Measurements from ENCODE around the gene GYS2.
A peak's percentile ranks its signal among the peaks of the same experiment; 100 is the strongest.
"Not testable (repeated sequence)": the region's sequence is repeated elsewhere in the genome, so short reads cannot be mapped to it uniquely, and the experiment has no call there.

Gene GYS2

DNA sequence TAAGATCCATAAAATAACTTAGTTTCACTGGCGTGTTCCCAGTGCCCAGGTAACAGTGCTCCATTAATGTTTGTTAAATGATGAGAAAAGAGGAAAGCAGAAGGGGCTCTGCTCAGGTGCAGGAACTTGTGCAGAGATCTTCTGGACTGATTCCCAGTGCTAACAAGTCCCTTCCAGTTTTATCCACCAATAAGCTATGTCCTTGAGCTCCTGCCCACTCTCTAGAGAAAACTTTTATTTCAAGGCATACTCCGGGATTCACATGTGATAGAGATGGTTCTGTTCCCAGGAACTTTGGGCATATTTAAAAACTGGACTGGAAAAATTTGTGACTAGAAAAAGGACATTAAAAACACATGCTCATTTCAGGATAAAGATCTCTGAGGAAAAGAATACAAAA lies 1.9 kb downstream of the GYS2 start:
- no peak for DNase-seq (ENCODE audit: low spot score)

DNA sequence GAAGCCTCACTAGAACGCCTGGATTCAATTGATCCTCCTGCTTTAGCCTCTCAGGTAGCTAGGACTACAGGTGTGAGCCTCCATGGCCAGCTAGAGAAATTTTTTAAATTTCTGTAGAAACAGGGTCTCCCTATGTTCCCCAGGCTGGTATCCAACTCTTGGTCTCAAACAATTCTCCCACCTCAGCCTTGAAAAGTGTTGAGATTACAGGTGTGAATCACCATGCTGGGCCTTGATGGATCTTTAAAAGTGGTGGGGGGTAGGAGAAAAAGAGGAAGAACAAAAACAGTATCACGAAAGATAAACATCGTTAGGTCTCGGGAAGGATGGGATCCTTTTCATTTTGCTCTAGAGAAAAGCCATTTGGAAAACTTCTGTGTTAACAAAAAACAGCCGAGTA lies 4.5 kb downstream of the GYS2 start:
- DNase-seq (ENCODE audit: low spot score): no peak

DNA sequence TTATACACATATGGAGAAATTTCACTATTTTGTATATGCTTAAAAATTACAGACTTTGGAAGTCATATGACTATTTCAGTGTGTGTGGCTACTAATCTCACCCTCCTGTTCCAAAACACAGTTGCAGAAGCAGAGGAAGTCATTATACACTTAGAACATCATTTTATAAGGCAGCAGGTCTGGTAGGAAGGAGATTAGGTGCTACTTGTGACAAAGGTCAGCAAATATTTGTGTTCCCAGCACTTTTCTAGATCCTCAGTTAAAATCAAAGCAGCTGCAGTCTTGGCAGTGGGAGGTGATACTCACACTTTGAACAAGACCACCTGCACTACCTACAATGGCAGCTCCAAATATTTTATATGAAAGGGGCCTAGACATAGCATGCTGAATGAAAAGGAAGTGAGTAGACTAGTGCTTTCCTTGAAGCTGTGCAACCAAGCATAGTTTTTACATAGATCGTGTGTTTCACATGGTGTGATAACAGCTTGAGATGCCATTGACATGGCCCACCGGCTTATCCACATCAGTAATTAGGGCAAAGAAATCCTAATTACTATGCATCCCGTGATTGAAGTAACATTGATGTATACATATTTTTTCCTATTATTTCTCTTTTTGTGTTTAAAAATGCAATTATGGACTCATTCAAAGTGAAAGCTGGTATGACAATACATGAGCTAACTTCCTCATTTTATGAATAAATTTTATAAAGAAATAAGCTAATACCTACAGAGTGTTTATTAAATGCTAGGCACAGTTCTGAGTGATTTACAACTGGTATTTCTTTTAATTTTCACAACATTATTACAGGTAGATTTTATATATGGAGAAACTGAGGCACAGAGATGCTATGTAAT lies 5.3 kb downstream of the GYS2 start:
- no peak for DNase-seq (ENCODE audit: low spot score)

DNA sequence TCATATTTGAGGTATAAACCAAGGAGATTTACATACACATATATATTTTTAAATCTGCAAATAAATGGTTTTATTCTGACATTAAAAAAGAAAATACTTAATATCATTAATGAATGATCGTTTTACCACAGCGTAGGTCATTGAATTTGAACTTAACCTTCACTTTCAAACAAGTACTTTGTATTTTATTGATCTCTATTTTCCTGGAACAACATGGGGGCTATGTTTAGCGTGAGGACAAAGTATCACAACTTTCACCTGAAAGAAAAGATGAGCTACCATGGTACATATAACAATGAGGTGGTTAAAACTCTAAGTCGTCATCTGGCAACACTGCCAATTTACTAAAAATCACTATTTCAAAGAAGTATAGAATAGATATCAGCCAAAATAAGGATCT lies 6.0 kb downstream of the GYS2 start:
- no peak for DNase-seq (ENCODE audit: low spot score)

DNA sequence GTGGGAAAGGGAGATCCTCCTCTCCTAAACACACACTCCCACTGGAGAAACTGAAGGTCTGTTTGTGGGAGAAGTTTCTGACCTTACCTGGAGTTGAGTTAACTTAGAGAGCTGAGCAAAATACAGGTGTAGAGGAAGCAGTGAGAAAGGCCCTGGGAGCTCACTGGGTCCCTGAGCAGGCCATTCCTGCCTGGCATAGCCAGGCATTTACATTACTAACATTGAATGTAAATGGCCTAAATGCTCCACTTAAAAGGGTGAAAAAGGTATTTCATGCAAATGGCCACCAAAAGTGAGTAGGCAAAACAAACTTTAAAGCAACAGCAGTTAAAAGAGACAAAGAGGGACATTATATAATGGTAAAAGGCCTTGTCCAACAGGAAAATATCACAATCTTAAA lies 9.3 kb downstream of the GYS2 start:
- not testable (repeated sequence) for DNase-seq (ENCODE audit: low spot score)

DNA sequence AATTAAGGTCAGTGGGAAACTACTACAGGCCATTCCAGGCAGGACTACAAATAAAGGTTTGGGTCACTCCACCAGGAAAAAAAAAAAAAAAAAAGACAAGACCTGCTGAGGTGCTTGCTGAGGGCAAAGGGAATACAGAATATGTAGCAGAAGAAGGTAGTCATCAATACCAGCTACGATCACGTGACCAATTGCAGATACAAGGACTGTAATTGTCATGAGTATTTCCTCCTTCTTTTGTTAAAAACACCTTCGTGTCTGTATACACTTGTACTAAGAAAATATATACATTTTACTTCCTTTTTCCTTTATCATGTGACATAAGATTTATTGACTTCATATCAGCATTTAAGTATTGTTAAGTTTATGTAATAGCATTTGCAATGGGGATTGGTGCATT lies 19.2 kb downstream of the GYS2 start:
- no peak for DNase-seq (ENCODE audit: low spot score)

DNA sequence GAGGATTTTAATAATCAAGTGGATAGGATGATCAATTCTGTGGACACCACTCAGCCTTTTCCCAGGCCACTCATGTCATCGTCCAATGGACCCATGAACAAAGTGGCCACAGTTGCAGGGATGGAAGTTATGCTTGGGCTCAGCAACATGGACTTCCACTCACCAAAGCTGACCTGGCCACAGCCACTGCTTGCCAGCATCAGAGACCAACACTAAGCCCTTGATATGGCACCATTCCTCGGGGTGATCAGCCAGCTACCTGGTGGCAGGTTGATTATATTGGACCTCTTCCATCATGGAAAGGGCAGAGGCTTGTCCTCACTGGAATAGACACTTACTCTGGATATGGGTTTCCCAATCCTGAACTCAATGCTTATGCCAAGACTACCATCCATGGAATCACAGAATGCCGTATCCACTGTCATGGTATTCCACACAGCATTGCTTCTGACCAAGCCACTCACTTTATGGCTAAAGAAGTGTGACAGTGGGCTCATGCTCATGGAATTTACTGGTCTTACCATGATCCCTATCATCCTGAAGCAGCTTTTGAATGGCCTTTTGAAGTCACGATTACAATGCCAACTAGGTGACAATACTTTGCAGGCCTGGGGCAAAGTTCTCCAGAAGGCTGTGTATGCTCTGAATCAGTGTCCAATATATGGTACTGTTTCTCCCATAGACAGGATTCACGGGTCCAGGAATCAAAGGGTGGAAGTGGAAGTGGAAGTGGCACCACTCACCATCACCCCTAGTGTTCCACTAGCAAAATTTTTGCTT lies 20.1 kb downstream of the GYS2 start:
- not testable (repeated sequence) for DNase-seq (ENCODE audit: low spot score)

DNA sequence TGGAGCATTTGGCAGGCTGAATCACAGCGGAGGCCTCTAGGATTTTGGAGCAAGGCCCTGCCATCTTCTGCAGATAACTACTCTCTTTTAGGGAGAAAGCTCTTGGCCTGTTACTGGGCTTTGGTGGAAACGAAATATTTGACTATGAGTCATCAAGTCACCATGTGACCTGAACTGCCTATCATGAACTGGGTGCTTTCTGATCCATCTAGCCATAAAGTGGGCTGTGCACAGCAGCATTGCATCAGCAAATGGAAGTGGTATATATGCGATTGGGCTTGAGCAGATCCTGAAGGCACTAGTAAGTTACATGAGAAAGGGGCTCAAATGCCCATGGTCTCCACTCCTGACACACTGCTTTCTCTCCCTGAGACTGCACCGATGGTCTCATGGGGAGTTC lies 21.1 kb downstream of the GYS2 start:
- DNase-seq (ENCODE audit: low spot score): no peak

DNA sequence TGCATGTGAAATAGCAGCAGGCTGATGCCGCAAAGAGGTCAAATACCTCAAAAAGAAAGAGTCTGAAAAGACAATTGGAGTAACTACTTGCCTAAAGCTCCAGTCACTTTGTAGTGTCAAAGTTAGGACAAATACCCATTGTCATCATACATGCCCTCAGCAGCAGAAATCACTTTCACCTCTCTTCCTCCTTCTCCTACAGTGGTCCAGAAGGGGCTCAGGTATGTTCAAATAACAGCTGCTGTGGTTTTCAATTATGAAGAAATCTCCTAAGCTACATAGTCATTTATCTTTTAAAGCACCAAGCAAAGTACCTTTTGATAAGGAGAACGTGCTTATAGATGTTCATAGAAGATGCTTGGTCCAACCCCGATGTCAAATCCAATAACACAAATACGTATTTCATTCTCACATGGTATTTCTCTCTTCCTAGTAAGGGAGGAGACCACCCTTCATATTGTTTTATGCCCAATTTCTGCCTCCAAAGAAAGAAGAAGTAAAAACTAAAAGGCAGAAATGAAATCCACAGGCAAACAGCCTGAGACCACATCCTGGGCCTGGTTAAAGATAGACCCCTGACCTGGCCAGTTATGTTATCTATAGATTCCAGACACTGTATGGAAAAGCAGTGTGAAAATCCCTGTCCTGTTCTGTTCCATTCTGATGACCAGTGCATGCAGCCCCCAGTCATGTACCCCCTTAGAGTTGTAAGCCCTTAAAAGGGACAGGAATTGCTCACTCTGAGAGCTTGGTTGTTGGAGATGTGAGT lies 23.7 kb downstream of the GYS2 start:
- no peak for DNase-seq (ENCODE audit: low spot score)

DNA sequence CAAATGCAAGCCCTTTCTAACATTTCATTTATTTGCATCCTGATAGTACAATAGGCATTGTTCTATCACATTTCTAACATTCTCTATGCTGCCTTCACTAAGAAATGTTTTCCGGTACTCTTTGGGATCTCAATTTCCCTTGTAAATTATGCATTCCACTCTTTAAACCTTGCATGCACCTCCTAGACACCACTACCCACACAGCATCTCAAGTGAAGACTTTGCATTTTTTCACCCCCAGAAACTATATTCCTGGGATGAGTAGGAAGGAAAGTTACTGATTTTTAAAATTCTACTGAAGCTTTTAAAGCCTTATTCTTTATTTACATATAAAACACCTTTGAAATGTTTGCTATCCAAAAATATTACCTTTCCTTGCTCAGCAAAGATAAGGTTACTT lies 27.1 kb downstream of the GYS2 start:
- no peak for DNase-seq (ENCODE audit: low spot score)

DNA sequence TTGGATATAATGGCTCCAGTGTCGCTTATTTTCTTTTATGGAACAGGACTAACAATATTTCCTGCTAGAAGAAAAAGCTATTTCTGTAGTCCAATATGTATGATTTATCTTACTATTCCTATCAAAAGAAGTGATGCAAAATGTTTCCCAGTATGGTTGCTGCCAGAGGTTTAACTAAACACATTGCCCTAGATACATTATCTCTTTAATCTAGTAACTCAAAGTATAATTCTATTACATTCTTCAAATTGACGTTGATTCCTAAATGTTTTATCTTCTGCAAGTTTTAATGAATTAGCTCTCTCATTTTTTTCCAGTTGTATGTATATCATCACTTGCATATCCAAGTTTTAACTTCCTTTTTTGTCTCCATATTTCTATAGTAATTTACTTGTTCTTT lies 28.2 kb downstream of the GYS2 start:
- DNase-seq (ENCODE audit: low spot score): peak; percentile 88

DNA sequence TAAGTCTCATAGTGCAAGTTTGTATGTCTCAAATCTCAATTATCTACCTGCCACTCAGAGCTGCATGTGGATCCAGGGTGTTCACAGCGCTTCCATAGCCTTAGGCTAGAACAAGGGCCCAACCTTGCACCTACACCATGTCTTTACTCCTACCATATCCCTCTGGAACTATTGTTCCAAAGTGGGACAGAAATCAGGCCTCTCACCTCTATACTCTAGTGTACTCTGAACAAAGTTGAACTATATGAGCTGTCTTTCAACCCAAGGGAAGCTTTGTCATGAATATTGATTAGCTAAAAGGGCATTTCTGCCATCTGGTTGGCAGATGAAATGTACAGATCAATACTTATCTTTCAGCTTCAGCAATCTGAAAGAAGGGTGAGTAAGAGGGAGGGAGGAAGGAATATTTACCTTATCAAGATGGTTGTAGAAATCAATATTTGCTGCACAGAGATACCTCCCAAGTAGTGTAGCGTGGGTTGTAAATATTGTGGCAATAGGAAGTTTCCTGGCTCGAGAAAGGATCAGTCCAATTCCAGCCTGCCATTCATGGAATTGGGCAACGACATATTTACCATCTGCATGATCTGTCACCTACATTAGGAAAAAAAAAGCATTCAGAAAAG lies 30.8 kb downstream of the GYS2 start:
- DNase-seq (ENCODE audit: low spot score): no peak

DNA sequence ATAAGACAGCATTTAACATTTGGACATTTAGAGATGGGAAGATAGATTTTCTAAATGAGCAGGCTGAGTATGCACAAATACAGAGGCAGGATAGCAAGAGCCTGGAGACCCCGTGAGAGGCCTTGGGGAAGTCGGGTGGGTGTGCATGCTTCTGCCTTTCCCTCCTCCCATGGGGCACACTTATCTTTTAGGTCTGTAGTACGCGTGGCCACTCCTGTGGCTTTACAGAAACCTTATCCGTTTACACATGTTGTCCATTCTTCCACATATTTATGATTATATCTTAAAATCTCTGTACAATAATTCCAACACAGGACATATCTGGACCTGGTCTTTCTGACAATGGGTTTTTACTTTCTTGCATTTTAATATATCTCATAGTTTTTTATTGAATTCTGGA lies 33.6 kb downstream of the GYS2 start:
- DNase-seq (ENCODE audit: low spot score): no peak

DNA sequence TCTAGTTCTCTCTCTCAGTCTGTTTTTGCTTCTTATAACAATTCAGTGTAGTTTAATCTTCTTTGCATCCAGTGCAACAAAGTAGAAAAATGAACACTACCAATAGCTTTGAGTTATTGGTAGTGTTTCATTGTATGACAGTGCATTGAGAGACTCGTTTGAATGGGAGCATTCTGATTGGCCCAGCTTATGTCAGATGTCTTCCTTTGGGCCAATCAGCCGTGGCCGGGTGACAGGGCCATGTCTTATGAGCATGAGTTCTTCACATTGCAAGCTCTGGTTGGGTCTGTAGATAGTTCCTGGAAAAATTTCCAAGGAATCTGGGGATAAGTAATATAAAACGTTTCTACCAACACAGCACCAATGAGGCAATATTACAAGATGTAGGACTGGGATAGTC lies 36.5 kb downstream of the GYS2 start:
- DNase-seq (ENCODE audit: low spot score): no peak

DNA sequence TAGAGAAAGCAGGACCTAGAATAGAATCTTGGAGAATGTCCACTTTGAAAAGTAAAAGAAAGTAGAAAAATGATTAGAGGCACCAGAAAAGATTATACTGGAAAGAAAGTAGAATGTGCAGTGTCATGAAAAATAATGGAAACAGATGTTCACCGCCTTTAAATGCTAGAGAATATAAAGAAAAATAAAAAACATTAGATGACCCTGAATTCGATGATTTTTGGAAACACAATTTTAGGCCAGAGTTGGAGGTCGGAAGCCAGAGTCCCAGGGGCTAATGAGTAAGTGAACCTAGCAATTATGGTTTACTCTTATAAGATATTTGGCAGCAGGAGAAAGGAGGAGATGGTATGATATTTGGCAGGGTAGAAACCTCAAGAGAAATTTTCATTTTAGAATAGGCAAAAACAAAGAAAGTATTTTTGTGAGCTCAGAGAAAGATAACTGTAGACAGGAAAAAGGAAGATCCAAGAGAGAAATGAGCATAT lies 37.7 kb downstream of the GYS2 start:
- no peak for DNase-seq (ENCODE audit: low spot score)

DNA sequence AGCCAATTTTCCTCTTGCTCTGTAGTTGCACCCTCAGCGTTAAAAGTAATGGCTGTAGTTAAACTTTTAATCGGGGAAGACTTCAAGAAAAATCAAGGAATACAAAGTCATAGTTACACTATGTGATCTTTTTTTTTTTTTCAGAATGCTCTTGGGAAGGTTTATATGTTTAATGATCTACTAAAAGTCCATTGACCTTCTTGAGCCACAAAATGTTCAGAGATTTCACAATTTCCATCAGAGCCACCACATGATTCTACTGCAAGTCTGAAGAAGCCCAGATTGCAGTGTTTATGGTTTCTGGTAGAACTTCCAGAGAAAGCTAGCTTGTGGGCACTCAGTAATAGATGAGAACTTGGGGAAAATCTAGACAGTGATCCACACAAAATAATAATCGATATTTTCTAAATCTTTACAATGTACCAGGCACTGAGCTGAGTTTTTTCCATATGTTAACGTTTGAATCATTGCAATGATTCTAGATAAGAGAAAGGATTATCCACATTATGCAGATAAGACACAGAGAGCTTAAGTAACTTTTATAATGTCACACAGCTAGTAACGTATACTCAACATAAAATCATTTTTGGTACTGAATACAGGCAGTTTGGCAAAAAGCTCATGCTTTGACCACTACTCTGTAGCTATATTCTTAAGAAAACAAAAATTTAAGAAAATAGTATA lies 38.3 kb downstream of the GYS2 start:
- DNase-seq (ENCODE audit: low spot score): no peak

DNA sequence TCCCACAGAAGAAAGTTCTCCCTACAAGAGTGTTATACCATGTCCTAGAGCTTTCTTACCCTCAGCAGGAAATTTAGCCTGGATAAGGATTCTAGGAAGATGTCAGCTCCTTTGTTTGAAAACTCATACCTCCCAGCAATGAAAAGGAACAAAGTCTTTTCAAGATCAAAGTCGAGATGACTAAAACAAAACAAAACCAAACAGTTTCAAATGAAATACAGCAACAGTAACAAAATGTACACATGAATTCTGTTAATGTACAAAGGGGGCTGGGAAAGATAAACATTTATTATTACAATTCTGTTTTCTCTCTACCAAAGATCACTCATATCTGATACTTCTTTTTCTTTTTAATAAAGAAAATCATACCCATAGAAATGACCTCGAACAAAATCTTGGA lies 41.8 kb downstream of the GYS2 start:
- DNase-seq (ENCODE audit: low spot score): no peak

DNA sequence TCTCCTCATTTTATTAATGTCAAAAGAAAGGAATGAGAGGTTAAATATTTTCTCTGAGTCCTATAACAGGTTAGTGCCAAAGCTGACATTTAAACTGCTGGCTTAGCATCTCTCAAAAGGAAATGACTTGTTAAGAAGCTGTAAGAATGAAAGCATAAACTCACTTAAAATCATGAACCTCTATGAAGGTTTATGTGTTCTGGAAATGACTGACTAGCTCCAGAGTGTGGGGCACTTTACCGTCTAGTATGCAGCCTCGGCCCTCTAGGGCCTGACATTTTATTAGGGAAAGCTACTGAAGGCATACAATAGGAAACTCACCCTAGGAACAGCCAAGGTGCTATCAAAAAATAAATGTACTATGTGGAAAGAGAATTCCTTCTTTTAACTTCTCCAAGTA lies 43.5 kb downstream of the GYS2 start:
- DNase-seq (ENCODE audit: low spot score): no peak

DNA sequence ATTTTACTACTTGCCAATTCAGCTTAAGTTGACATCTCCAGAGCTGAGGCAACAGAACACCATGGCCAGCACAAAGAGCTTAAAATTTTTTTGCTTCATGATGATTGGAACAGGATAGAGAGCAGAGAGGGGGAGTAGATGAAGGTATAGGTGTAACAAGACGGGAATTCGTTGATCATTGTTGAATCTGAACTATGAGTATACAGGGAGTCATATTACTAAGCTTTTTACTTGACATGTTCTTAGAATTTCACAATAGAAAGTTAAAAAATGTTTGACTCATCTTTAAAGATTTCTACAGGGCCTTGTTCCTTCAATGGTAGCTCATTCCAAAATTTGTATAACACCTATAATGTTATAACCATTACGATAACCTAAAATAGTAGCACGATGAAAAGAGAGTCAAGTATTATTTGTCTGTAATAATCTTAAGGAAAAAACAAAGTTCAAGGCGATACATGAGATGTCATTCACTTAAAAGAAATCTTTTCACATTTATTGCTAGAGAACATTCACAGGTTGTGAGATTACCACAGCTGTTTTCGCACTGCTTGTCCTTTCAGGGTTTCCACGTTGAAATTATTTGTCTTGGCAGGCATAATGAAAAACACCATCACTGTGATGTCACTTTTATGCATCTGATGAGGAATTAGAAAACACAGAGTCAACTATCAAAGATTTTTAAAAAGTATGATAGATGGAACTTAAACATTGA lies 44.6 kb downstream of the GYS2 start:
- no peak for DNase-seq (ENCODE audit: low spot score)

DNA sequence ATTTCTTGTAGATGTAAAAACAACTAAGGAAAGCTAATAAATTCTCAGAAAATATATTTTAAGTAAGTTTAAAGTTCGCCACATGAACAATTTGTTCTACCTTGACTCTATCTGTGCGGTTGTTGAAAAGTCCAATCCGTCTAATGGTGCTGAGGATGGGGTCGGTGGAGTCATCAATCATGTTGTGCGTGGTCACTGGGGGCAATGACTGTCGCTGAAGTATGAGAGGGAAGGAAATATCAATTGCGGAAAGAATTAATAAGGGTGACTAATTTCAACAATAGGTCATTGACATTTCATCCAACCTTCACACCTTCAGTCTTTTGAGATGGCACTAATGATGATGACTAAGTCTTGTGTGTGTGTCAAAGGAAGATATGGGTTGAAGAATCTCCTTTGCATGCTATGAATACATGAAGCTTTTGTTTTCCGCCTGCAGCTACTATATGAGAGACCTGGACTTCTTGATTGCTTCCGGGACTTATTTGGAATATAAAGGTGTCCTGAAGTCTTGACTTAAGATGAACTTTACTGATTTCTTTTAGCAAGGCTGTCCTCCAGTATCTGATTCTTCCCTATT lies 46.5 kb downstream of the GYS2 start:
- no peak for DNase-seq (ENCODE audit: low spot score)

All from SK-N-DZ (cell line).